Transverse colon (tissue), 4 donors: ENCODE data around the gene SCAMP4. TPM values are rescaled to one million over a fixed set of nuclear protein-coding genes. Genes with fewer than 3 reads are reported as not detected.

Experiments
- DNase-seq: peaks from one replicate; pipeline ENCODE4 v3.0.0-alpha.2; 2019
- H3K27ac ChIP-seq, 4 donors: fragments of 200-600 bp; sonication (generic); 2 replicates each; pipeline ENCODE4 v1.5.1; 2016 to 2018; ENCODE audit warnings: inconsistent platforms in 4 of 4
- H3K27me3 ChIP-seq: fragments of 200-600 bp; sonication (generic); 2 replicates; pipeline ENCODE4 v1.5.1; 2017; ENCODE audit warnings: inconsistent platforms
- H3K36me3 ChIP-seq, 4 donors: fragments of 200-600 bp; sonication (generic); 2 replicates each; pipeline ENCODE4 v1.5.1; 2017 to 2019; ENCODE audit warnings: inconsistent platforms in 4 of 4
- H3K4me1 ChIP-seq, 4 donors: fragments of 200-600 bp; sonication (generic); 2 replicates each; pipeline ENCODE4 v1.5.1; 2017 to 2020; ENCODE audit warnings: inconsistent platforms in 4 of 4
- H3K4me3 ChIP-seq, 4 donors: fragments of 200-600 bp; sonication (generic); 1 replicate in 1 of 4; 2 replicates in 3 of 4; pipeline versions ENCODE4 v1.5.1 to v1.6.1; 2017 to 2019; ENCODE audit warnings: inconsistent platforms in 4 of 4
- H3K9me3 ChIP-seq, 2 donors: fragments of 200-600 bp; sonication (generic); 2 replicates each; pipeline ENCODE4 v1.5.1; 2017 to 2019; ENCODE audit warnings: inconsistent platforms in 2 of 2
- EP300 ChIP-seq: sonication (generic); formaldehyde crosslinking; IDR thresholded peaks from one replicate; pipeline ENCODE4 v1.6.1; 2017; ENCODE audit warnings: antibody characterized with exemption, low read depth
- POLR2A ChIP-seq: fragments of 450-650 bp; IDR thresholded peaks from one replicate; pipeline ENCODE4 v1.6.1; 2016; ENCODE audit warnings: antibody characterized with exemption, mild to moderate bottlenecking, moderate library complexity
- POLR2AphosphoS5 ChIP-seq, 3 donors: sonication (generic); formaldehyde crosslinking; IDR thresholded peaks; one replicate each; pipeline ENCODE4 v1.6.1; 2016; ENCODE audit warnings: antibody characterized with exemption in 3 of 3
- WGBS, 2 donors: methylation state at CpG; one replicate each; pipeline ENCODE4 v1.1.5; 2018; ENCODE audit warnings: low coverage in 1 of 2; 5-methylcytosine and 5-hydroxymethylcytosine counted together
- in situ Hi-C, 4 donors: fragments of 200-750 bp; cut with MboI; loops; one replicate each; pipeline versions ENCODE4 v1.15.0 to v1.15.1; 2017; ENCODE audit warnings: low sequenced_read_pairs in 3 of 4, low pct_ligation_motif_present in 1 of 4, low pct_unique_long_range_greater_than_20kb in 1 of 4
- intact Hi-C: fragments of 100-400 bp; cut with DNase I; formaldehyde crosslinking; loops from one replicate; pipeline ENCODE4 v1.15.1; 2023; ENCODE audit warnings: low total_unique reads
- total RNA-seq, 4 donors: library from RNA; depleted of rRNA; stranded (reverse); fragments of >200 nt; gene quantifications; one replicate each; pipeline ENCODE4 v1.1.0, GENCODE V29; 2016
- TF ChIP-seq, protein P1 (sequence below), 5 experiments: fragments of 200-600 bp in 3 of 5; fragments of 450-650 bp in 2 of 5; sonication (generic) in 3 of 5; IDR thresholded peaks; 1 replicate in 2 of 5; 2 replicates in 3 of 5; pipeline ENCODE4 v1.5.1; 2016 to 2017; ENCODE audit warnings: antibody characterized with exemption in 5 of 5, inconsistent platforms in 3 of 5, mild to moderate bottlenecking in 2 of 5, moderate library complexity in 1 of 5

SCAMP4 gene
- total RNA-seq, 4 donors from 2014 or later = 25.1 to 119 (median 86.6) TPM

DNA sequence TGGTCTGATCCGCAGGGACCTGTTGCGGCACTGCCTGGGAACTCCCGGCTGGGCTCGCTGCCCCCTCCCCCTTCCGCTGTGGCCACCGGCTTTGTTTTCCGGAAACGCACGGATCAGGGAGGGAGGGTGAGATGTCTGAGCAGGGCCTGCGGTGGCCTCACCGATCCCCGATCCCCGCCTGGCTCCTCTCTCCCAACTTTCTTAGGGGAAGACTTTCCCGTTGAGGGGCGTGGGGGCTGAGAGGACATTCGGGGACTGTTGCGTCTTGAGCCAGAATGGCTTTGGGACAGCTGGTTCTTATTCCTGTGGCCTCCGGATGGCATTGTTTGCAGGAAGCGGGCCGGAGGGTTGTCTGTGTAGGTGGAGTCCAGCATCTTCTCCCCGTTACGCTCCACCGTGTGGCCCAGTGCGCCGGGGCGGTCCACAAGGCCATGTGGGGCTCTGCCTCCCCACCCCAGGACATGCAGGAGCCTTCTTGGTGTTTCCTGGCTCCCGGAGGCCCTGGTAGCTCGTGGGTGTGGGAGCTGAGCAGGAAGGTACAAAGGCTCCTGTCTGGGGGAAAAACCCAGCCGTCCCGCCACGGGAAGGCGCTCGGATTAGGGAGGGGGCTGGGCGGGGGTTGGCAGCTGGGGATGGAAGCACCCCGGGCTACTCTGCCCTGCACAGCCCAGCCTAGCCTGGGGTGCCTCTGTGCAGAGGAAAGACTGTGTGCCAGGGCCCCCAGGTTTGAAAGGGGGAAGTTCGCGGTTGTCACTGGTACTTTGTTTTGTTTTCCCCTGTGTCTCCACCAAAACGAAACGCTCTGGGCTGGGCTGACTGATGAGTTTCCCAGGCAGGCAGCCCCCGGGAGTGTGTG is 37.1 kb downstream of the SCAMP4 start:
- Histone ChIP-seq H3K36me3 (no peaks in the 10 kb centered on the region), H3K4me1 (peaks cover 18 to 41% (median 30%) of the 10 kb centered on the region in 4 donors), H3K9me3 (no peaks in the 10 kb centered on the region), H3K27me3 (no peaks in the 10 kb centered on the region), H3K4me3 (peak overlapping the region; percentile 69 to 89 (median 79)), H3K27ac (peak overlapping the region; percentile 89 to 100 (median 96))
- peak; percentile 86 for DNase-seq
- intact Hi-C loops = no loop called here
- 1% methylated on average over 34 of the region's 40 CpGs; no CpG with 5 or more reads in 1 of the 2 donors for WGBS, 2 donors
- peak in 2 of 3 donors; percentile 43 to 49 for TF ChIP-seq POLR2AphosphoS5 (IDR thresholded peaks at IDR 0.05)
- TF ChIP-seq, protein P1, sequence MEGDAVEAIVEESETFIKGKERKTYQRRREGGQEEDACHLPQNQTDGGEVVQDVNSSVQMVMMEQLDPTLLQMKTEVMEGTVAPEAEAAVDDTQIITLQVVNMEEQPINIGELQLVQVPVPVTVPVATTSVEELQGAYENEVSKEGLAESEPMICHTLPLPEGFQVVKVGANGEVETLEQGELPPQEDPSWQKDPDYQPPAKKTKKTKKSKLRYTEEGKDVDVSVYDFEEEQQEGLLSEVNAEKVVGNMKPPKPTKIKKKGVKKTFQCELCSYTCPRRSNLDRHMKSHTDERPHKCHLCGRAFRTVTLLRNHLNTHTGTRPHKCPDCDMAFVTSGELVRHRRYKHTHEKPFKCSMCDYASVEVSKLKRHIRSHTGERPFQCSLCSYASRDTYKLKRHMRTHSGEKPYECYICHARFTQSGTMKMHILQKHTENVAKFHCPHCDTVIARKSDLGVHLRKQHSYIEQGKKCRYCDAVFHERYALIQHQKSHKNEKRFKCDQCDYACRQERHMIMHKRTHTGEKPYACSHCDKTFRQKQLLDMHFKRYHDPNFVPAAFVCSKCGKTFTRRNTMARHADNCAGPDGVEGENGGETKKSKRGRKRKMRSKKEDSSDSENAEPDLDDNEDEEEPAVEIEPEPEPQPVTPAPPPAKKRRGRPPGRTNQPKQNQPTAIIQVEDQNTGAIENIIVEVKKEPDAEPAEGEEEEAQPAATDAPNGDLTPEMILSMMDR (IDR thresholded peaks at IDR 0.05) = no peak
- no peak for TF ChIP-seq EP300
- TF ChIP-seq POLR2A = peak; percentile 48
- in situ Hi-C loops = no loop called here

DNA sequence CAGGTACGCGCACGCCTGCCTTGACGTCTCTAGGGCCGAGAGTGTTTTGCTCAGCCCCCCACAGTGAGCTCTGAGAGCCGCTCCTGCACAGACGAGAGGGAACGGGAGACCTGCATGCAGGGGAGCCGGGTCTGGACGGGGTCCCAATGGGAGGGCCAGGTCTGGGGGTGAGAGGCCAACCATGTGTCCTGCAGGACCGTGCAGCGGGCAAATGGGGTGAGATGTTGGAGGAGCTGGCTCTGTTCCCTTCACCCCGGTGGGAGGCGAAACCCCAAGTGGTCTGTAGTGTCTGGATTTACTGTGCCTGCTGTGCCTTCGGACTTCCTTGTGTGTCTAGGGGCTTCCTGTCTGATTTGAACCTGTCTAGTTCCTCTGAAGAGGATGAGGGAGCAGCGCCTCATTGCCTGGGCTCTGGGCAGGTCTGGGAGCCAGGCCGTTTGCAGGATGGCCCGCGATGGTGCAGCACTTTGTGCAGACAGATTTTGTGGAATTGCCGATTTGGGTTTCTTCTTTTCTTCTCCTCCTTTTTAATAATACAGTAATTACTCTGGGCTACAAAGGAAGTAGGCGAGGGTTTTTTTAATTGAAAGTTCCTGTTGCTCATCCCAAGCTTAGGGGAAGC is 37.8 kb downstream of the SCAMP4 start:
- Histone ChIP-seq H3K9me3 (no peaks in the 10 kb centered on the region), H3K27ac (peak overlapping the region; percentile 89 to 100 (median 96)), H3K27me3 (no peaks in the 10 kb centered on the region), H3K4me1 (peaks cover 18 to 41% (median 30%) of the 10 kb centered on the region in 4 donors), H3K36me3 (no peaks in the 10 kb centered on the region), H3K4me3 (peak overlapping the region in 3 of 4 donors; percentile 72 to 89 (median 86))
- no peak for DNase-seq
- in situ Hi-C loops (no loop called here), intact Hi-C loops (no loop called here)
- WGBS, 2 donors = 40% methylated on average over 21 of the region's 21 CpGs; no CpG with 5 or more reads in 1 of the 2 donors
- TF ChIP-seq, protein P1 (IDR thresholded peaks at IDR 0.05) = no peak
- TF ChIP-seq POLR2AphosphoS5 (IDR thresholded peaks at IDR 0.05) = no peak
- TF ChIP-seq EP300 = no peak
- TF ChIP-seq POLR2A = no peak

DNA sequence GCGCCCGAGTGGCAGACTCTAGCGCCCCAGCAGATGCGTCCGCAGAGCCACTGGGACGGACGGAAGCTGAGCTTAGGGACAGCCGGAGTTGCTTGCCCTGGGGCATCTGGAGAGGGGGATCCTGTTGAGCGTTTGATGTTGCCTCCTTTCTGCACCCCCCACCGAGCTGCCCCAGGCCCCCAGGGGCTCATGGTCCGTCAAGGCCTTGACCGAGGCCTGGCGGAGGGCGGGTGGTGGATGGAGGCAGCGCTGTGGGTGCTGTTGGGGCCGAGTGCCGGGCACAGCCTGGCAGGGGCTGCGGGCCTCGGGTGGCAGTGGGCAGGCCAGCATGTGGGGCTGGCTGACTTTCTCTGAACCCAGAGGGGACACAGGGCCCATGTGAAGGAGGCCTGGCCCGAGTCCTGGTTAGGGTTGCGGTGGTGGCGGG is 38.5 kb downstream of the SCAMP4 start:
- Histone ChIP-seq H3K4me1 (peaks cover 18 to 41% (median 30%) of the 10 kb centered on the region in 4 donors), H3K36me3 (no peaks in the 10 kb centered on the region), H3K9me3 (no peaks in the 10 kb centered on the region), H3K4me3 (no peak overlapping the region), H3K27ac (peak overlapping the region in 1 of 4 donors; percentile 89), H3K27me3 (no peaks in the 10 kb centered on the region)
- 86% methylated on average over 22 of the region's 22 CpGs; no CpG with 5 or more reads in 1 of the 2 donors for WGBS, 2 donors
- in situ Hi-C loops (no loop called here), intact Hi-C loops (no loop called here)
- TF ChIP-seq, protein P1 (IDR thresholded peaks at IDR 0.05) = no peak
- no peak for TF ChIP-seq POLR2A
- no peak for TF ChIP-seq POLR2AphosphoS5 (IDR thresholded peaks at IDR 0.05)
- DNase-seq = no peak
